Measurements from ENCODE around the gene SLX9. TPM values are rescaled to one million over a fixed set of nuclear protein-coding genes. Genes with fewer than 3 reads are reported as not detected.

The SLX9 gene
- total RNA-seq, 1 donor from 2014 or later, result 24.0 TPM

DNA sequence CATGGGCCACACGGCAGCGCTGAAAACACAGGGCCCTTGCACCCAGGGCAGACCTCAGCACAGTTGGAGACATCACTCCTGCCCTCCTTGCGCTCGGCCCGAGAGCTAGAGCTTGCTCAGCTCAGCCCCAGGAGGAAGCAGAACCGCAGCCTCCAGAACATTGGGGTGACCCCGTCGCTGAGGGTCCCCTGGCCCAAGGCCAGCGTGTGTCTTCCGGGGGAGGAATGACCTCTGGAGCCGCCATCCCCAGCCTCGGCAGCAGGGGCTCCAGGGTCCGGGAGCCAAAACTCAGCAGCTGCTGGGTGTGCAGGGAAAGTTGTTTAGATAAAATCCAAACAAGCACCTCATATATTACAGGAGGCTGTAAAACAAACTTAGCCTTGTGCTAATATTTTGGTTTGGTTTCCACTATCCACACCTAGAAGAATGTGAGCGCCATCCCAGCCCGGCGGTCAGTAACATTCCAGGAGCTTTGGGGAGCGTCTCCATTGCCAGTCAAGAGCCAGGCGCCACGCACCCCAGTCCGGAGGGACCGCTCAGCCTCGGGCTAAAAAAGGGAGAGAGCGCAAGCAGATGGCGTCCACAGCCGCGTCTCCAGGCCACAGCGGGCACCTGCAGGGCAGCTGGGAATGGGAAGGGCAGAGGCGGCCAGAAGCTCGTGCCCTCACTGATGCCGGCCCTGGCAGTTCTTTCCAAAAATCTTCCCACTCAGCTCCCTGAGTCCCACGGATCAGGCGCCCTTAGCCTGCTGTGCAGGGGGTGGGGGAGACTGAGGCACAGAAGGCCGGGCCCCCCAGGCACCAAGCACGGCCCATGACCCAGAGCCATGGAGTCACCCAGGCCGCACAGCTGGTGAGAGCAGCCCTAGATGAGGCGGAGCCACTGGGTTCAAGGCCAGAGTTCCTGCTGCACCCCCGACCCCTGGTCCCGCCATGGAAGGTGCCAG lies 52.0 kb downstream of the SLX9 start:
- Mint-ChIP-seq H3K4me3 (ENCODE audit: unreplicated experiment) (no peak overlapping the region), H3K36me3 (ENCODE audit: low read depth) (no peaks in the 10 kb centered on the region), H3K9me3 (ENCODE audit: low read depth) (no peaks in the 10 kb centered on the region), H3K27me3 (ENCODE audit: low read depth) (no peaks in the 10 kb centered on the region), H3K4me1 (ENCODE audit: low read depth) (peaks cover 7% of the 10 kb centered on the region), H3K27ac (ENCODE audit: unreplicated experiment) (no peak overlapping the region)
- no peak for DNase-seq (ENCODE audit: low spot score)
- TF ChIP-seq, protein P1, sequence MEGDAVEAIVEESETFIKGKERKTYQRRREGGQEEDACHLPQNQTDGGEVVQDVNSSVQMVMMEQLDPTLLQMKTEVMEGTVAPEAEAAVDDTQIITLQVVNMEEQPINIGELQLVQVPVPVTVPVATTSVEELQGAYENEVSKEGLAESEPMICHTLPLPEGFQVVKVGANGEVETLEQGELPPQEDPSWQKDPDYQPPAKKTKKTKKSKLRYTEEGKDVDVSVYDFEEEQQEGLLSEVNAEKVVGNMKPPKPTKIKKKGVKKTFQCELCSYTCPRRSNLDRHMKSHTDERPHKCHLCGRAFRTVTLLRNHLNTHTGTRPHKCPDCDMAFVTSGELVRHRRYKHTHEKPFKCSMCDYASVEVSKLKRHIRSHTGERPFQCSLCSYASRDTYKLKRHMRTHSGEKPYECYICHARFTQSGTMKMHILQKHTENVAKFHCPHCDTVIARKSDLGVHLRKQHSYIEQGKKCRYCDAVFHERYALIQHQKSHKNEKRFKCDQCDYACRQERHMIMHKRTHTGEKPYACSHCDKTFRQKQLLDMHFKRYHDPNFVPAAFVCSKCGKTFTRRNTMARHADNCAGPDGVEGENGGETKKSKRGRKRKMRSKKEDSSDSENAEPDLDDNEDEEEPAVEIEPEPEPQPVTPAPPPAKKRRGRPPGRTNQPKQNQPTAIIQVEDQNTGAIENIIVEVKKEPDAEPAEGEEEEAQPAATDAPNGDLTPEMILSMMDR (IDR thresholded peaks at IDR 0.05), result no peak

DNA sequence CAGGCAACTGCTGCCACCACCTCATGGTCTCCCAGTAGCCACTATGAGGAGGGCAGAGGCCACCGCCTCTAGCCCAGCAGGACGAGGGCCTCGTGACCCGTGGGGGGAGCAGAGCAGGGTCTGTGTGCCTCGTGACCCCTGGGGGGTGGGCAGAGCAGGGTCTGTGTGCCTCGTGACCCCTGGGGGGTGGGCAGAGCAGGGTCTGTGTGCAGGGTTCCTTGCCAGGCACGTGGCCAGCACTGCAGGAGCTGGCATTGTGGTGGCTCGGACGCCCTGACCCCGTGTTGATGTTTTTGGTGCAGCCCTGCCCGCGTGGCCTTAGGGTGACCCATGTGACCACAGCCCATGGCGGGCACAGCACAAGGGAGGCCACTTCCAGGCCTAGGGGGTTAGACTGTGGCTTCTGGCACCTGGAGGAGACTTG lies 52.8 kb downstream of the SLX9 start:
- DNase-seq (ENCODE audit: low spot score), result no peak
- Mint-ChIP-seq H3K36me3 (ENCODE audit: low read depth) (no peaks in the 10 kb centered on the region), H3K27me3 (ENCODE audit: low read depth) (no peaks in the 10 kb centered on the region), H3K4me3 (ENCODE audit: unreplicated experiment) (no peak overlapping the region), H3K9me3 (ENCODE audit: low read depth) (no peaks in the 10 kb centered on the region), H3K4me1 (ENCODE audit: low read depth) (peaks cover 7% of the 10 kb centered on the region), H3K27ac (ENCODE audit: unreplicated experiment) (no peak overlapping the region)
- TF ChIP-seq, protein P1 (IDR thresholded peaks at IDR 0.05), result no peak

DNA sequence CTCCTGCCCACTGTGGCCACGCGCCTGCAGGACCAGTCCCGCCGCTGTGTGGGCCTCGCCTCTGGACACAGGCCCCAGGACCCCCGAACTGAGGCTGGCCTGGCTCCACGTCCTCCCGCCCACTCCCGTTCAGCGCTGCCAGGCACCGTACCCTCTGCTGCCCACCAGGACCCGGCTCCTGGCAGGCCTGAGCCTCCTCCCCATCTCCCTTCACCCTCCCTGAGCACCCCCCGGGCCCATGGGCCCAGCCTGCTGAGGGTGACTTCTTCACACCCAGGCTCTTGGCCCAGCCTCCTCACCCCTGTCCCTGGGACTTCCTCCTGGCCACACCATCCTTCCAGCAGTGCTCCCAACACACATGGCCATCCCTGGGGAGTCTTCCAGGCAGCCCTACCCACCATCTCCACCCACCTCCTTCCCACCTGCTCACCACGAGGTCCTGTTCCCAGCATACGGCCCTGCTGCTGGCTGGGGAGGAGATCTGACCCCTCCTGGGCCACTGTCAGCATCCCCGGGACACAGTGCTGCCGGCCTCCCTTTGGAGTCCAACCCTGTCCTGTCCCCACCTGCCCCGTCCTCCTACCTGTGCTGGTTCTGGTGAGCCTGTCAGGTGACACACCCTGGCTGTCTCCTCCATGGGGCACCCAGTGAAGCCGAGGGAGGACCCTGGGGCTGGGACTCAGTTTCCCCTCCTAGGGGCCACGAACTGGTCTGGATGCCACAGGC lies 53.7 kb downstream of the SLX9 start:
- Mint-ChIP-seq H3K4me1 (ENCODE audit: low read depth) (peaks cover 7% of the 10 kb centered on the region), H3K36me3 (ENCODE audit: low read depth) (no peaks in the 10 kb centered on the region), H3K4me3 (ENCODE audit: unreplicated experiment) (no peak overlapping the region), H3K9me3 (ENCODE audit: low read depth) (no peaks in the 10 kb centered on the region), H3K27ac (ENCODE audit: unreplicated experiment) (no peak overlapping the region), H3K27me3 (ENCODE audit: low read depth) (no peaks in the 10 kb centered on the region)
- TF ChIP-seq, protein P1 (IDR thresholded peaks at IDR 0.05), result no peak
- no peak for DNase-seq (ENCODE audit: low spot score)

DNA sequence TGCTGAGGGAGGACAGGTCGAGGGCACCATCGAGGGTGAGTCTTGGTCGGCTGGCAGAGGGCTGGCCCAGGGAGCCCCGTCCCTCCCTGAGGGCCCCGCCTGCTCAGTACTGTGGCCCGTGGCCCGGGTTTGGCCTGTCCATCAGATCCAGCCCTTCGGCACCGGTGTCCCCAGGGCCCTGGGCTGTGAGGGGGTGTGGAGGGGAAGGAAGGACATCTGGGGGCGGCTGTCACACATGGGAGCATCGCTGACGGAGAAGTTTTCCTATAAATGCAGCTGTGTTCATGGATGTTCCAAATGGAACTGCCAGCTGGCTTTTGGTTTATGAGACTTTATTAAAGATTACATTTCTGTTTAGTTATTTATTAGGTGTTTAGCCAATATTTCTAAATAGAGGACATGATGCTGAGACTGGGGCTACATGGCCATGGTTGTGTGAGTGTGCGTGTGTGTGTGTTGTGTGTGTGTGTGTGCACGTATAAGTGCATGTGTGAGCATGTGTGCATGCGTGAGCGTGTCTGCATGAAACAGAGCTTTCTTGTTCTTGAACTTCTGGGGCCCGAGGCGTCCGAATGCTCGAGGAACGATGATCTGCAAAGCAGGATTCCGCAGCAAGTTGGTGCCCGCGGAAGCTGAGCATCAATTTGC lies 54.3 kb downstream of the SLX9 start:
- Mint-ChIP-seq H3K9me3 (ENCODE audit: low read depth) (no peaks in the 10 kb centered on the region), H3K27me3 (ENCODE audit: low read depth) (no peaks in the 10 kb centered on the region), H3K4me1 (ENCODE audit: low read depth) (peaks cover 7% of the 10 kb centered on the region), H3K36me3 (ENCODE audit: low read depth) (no peaks in the 10 kb centered on the region), H3K4me3 (ENCODE audit: unreplicated experiment) (no peak overlapping the region), H3K27ac (ENCODE audit: unreplicated experiment) (no peak overlapping the region)
- TF ChIP-seq, protein P1 (IDR thresholded peaks at IDR 0.05), result no peak
- DNase-seq (ENCODE audit: low spot score), result no peak
